Tongue (tissue), 2 donors: ENCODE results near the gene FAM200C. TPM values are rescaled to one million over a fixed set of nuclear protein-coding genes. Genes with fewer than 3 reads are reported as not detected.
A peak's percentile ranks its signal among the peaks of the same experiment; 100 is the strongest.
"Not testable (repeated sequence)": the region's sequence is repeated elsewhere in the genome, so short reads cannot be mapped to it uniquely, and the experiment has no call there.

ENCODE experiments used
- DNase-seq: peaks from one replicate; pipeline ENCODE4 v3.0.0-alpha.2; 2015
- total RNA-seq: library from RNA; depleted of rRNA; stranded (reverse); fragments of >200 nt; gene quantifications from one replicate; pipeline ENCODE4 v1.2.3, GENCODE V29; 2014

FAM200C gene
- total RNA-seq = 17.0 TPM

DNA sequence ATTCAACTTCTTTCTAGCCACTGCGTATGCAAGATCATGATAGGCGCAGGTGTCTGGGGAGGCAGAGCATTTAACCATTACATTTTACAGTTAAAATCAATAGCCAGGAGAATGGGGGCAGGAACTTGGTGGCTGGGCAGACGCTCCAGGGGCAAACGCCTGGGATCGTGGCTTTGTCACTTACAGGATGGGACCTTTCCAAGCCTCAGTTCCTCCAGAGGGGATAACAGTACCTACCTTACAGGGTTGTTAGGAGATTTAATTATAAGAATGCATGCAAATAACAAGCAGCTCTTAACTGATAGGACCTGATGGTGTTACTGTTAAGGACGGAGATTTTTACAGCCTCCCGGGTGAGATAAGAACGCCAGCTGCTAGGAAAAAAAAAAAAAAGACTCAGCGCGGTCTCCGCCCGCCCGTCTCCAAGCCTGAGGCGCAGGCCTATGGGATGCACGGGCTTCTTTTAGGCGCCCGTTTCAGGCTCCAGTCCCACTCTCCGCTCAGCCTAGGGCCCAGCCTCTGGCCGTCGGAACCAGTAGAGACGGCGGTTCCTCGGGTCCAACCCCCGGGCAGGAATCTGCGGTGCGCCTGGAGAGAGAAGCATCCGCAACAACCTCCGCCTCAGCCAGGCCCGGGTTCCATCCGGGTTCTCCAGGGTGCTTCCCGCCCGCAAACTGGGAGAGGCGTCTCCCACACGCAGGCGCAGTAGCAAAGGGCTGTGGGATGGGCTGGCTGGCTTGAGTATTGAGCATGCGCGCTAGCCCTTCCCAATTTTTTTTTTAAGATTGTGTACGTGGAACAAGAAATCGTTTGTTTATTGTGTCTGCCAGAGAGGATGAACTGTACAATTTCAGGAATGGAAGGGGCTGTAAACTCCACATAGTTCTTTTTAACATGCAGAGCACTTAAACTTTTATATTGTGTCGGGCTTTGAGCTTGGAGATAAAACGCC, at the start of gene FAM200C:
Gene FAM200C, minus strand, starts transcription at position 653 of the 952 bp plus-strand sequence. CDS start 4,564 bp downstream, outside the sequence.
- peak; percentile 98 for DNase-seq

DNA sequence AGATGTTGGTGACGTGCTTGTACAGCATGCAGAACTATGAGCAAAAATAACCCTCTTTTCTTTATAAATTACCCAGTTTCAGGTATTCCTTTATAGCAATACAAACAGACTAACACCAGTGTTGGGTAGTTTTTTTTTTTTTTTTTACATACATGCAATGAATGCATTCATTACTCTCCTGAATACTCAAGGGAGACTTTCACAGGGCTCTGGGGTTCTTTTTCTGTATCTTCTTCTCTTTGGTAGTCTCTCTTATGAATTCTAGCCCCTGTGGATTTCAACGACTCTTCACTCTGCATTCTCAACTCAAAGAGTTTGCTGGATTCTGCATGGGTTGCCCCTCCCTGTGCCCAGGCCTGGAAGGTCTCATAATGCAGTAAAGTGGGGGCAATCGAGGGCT, 49.6 kb upstream of the FAM200C start:
- no peak for DNase-seq

DNA sequence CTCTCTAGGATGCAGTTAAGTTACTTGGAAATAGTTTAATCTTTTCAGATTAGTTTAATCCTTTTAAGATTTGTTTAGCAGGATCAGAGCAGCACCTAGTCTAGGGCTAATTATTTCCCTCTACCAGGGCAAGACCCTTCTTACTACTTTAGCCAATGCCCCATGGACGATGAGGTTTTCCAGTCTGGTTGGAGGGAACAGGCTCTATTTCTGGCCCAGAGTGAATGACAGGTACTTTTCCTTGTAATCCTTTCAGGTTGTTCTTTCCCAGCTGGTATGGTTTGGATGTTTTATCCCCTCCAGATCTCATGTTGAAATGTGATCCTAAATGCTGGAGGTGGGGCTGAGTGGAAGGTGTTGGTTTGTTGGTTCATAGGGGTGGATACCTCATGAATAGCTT, 49.0 kb upstream of the FAM200C start:
- no peak for DNase-seq

DNA sequence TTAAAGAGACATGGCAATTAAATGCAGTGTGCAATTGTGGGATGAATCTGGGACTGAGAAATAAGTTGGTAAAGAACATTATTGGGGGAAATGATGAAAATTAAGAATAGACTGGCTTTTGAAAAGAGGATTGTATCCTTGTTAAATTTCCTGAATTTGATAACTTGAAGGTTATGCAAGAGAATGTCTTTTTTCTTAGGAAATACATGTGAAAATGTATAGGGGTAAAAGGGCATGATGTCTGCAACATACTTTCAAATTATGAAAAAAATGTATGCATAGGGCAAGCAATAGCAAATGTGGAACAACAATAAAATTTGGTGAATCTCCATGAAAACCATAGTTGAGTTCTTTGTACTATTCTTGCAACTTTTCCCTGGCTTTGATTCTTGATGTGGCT, 45.9 kb upstream of the FAM200C start:
- no peak for DNase-seq

DNA sequence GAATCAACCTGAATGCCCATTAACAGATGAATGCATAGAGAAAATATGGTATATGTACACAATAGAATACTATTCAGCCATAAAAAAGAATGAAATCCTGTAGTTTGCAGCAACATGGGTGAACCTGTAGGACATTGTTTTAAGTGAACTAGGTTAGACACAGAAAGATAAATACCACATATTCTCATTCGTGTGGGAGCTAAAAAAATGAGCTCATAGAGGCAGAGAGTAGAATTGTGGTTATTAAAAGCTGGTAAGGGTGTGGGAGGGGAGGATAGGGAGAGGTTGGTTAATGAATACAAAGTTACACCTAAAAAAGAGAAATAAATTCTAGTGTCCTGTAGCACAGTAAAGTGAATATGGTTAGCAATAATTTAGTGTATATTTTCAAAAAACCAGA, 45.3 kb upstream of the FAM200C start:
- no peak for DNase-seq

DNA sequence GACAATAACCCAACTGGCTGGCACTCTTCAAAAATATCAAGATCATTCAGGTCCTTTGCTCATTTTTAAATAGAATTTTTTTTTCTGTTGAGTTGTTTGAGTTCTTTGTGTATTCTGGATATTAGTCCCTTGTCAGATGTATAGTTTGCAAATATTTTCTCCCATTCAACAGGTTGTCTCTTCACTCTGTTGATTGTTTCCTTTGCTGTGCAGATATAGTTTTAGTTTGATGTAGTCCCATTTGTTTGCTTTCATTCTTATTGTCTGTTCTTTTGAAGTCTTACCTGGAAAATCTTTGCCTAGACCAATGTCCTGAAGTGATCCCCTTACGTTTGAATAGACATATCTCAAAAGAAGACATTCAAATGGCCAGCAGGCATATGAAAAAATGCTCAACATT, 44.6 kb upstream of the FAM200C start:
- no peak for DNase-seq

DNA sequence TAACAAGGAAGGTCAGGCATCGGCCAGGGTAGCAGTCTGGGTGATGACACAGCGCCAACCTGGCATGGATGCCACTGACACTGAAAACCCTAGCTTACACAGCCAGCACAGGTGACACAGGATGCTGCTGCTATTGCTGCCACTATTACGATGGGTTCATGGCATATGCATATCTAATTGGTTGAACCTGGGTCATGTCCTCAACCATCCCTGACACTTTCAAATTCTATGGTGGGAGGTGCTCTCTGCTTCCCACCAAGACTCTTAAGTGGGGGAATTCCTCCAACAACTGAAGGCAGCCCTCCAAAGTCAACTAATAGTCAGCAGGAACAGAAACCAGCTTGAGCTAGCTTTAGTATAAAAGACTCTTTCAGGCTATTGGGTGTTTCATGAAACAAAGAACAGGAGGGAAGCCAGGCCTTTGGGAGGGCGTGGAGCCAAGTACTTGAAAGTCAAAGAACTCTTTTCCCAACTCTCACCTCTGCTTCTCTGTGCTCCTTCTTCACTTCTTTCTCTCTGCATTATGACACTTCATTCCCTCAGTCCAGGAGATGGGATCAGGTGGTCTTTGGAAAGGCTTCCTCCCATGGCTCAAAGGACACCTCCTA, 43.1 kb upstream of the FAM200C start:
- peak; percentile 20 for DNase-seq

DNA sequence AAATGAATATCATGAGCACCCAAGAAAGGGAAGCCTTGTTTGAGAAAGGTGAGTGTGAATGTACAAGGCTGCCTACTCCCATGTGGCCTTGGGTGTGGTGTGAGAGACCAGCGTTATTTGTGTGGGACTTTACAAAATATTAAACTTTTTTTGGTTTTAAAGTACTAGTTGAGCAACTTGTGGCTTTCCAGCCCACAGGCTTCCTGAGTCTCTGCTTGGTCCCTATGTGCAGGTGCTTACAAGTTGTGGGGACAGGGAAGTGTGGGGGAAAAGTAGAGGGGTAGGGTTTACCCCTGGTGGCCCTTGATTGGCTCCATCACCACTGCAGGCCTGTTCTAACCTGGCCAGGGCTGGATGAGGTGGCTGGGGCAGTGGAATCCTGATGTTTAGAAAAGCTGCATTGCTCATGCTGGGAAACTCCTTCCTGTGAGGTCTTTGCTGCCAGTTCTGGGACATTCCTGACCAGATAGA, 41.5 kb upstream of the FAM200C start:
- DNase-seq = no peak

DNA sequence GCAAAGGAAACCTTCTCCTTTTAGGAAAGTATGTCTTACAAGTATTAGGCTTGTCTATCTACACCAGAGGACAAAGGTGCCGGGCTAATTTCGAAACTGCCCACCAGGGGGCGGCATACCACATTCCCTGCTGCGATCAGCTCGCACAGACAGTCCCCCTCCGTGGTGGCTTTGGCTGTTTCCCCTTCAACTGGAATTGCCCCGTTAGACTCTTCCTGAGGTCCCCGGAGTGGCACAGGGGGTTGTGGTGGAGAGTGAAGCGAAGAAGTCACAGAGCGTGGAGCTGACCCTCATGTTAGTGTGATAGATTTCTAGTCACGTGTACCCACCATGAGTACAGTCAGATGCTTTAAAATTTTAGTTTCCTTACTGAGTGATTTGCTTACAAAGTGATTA, 39.3 kb upstream of the FAM200C start:
- peak; percentile 90 for DNase-seq

DNA sequence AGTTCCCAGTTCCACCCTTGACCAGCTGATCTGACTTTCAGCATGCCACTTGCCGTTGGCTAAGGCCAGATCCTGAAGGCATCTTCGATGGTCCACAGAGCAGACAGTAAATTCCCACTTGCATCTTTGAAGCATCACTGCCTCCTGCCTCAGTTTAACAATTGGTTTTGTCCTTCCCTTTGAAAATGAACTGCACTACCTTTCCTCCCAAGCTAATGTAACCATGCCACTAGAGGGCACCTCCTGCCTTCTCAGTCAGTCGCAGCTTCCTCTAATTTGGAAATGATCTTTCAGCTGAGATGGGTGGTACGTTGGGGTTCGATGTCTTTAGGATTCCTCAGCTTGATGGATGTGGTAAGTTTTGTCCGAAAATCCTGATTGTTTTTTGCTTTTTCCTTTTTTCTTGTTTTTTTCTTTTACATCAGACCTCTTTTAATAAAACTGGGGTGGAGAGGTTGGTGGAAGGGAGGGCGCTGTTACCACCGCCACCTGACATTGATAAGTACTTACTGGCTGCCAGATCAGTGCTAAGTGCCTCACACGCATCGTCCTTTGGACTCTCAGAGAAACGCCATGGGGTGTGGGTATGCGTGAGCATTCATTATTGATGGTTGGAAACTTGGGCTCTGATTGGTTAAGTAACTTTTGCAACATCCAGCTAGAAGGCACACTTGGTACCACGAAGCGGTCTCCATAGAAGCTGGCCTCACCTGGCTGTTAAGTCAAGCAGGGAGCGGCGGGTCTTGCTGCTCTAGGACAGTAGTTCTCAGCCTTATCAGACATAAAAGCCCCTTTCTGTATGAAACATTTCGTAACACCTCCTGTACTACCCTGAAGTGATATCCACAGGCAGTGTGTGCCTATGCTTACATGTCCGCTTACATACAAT, 38.7 kb upstream of the FAM200C start:
- peak; percentile 71 for DNase-seq

DNA sequence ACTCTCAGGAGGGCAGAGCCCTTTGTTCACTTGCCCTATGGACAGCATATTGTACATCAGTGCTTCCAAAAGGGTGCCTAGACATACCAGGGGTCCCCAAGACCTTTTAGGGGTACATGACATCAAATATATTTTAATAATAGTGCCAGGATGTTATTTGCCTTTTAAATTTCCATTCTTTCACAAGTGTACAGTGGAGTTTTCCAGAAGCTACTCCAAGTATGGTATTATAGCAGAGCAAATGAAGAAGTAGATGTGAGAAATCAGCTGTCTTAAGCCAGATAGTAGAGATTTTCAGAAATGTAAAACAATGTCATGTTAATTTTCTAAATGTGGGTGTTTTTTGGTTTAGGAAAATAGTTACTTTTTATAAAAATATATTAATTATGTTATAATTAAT, 37.4 kb upstream of the FAM200C start:
- DNase-seq = no peak

DNA sequence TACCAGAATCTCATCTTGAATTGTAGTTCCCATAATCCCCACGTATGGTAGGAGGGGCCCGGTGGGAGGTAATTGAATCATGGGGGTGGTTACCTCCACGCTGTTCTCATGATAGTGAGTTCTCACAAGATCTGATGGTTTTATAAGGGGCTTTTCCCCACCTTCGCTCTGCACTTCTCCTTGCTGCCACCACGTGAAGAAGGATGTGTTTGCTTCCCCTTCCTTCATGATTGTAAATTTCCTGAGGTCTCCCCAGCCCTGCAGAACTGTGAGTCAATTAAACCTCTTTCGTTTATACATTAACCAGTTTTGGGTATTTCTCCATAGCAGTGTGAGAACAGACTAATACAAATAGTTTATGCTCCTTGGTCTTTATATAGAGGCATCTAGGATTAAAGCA, 36.8 kb upstream of the FAM200C start:
- not testable (repeated sequence) for DNase-seq

DNA sequence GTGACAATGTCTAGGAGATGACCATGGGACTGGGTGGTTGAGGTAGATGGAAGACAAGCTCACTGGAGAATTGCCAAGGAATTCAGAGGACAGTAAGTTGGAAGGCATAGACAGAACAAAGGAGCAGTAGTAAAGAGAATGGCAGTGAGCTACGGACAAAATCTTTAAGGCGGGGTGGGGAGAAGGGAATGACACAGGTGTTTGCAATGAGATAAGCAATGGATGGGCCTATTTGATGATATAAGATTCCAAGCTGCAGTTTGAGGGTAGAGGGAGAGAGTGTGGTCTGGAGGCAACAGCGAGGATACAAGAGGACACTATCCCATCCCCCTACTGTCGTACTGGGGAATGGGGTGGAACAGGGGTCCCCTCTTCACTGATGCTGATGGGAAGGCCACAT, 36.2 kb upstream of the FAM200C start:
- DNase-seq = no peak

DNA sequence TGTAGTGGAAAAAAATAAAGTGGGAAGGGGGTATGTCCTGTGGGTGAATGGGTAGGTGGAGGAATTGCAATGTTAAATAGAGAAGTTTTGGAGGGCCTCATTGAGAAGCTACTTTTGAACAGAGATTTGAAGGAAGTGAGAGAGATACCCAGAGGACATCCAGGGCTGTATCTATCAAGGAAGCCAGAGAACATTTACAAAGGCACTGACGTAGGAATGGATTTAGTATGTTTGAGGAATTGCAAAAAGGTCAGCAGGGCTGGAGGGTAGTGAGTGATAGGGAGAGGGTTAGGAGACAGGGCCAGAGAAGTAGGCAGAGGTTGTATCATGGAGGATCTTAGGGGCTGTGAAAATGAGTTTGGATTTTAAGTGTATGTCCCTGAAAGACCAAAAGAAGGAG, 35.7 kb upstream of the FAM200C start:
- DNase-seq = no peak

DNA sequence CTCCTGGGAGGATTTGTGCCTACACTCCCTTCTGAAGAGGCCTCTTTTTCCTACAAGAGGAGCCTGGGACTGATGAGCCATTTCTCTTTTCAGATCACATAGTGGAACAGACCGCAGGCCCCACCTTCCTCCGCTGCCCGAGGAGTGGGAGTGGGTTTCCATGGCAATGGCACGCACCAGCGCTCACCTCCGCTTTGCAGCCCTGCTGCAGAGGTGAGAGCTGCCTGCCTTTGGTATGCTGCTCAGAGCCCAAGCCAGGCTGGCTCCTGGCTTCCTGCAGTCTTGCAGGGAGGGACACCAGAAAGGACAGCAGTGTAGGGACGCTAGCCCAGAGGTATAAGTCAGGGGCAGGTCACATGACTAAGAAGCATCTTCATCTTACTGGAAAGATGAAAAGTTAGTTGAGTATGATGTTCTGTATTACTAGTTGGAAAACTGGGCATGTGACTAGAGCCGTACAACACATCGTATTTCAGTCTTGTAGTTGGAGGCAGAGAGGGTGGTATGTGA, 34.2 kb upstream of the FAM200C start:
- DNase-seq = peak; percentile 73

DNA sequence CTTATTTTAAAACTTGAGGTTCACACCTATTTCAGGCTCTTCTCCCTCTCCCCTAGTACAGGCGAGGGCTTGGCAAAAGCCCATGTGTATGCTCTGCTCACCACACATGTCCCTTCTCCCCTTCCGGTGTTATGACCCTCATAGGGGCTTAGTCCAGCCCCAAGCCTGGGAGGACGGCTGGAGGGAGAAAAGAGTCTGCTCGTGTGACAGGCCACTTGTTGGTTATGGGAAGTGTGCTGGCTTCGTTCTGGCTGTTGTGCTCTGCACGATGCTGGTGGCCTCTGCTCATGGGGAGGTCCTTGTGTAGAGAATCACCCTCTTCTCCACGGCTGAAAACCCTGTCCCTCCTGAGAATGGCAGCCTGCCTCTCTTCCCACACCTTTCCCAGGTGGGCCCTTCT, 32.9 kb upstream of the FAM200C start:
- no peak for DNase-seq

DNA sequence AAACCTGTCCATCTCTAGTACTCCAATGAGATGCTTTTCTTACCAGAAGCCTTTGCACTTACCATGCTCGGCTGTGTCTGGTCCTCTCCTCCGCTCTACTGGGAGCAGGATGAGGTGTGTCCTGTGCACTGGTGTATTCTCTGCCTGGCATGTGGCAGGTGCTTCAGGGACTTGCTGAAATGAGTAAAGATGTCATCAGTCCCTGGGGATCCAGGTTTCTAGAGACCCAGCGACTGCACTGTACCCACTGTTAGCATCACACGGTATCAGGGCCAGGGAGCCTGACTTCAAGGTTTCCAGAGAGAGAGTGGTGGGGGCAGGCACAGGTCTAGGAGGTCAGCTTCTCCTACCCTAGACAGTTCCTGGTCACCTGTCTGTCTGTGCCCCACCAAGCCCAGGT, 32.3 kb upstream of the FAM200C start:
- DNase-seq = no peak

DNA sequence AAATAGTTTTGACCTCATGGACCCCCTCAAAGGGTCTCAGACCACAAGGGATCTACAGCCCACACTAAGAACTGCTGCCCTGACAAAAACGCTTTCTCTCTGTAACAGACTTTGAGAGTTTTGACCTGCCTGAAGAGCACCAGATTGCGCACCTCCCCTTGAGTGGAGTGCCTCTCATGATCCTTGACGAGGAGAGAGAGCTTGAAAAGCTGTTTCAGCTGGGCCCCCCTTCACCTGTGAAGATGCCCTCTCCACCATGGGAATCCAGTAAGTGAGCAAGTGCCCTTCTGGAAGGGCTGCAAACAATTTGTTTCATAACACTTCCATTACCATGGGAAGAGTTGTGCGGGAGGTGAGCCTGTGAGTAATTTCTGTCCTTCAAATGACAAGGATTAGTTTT, 27.8 kb upstream of the FAM200C start:
- DNase-seq = no peak

DNA sequence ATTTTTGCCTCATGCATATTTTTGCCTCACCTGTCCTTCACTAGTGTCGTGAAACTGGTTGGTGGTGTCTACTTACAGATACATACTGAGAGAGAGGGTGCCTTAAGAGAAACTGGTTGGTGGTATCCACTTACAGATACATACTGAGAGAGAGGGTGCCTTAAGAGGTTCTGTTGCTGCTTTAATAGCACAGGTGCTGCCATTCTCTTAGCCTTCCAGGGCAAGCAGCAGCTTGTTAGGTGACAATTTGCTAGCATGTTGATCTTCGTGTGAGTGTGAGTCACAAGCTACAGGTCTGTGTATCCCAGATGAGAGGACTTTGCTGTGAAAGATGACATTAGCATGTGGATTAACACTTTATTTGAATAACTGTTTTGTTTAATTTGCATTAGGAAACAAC, 23.2 kb upstream of the FAM200C start:
- peak; percentile 31 for DNase-seq

DNA sequence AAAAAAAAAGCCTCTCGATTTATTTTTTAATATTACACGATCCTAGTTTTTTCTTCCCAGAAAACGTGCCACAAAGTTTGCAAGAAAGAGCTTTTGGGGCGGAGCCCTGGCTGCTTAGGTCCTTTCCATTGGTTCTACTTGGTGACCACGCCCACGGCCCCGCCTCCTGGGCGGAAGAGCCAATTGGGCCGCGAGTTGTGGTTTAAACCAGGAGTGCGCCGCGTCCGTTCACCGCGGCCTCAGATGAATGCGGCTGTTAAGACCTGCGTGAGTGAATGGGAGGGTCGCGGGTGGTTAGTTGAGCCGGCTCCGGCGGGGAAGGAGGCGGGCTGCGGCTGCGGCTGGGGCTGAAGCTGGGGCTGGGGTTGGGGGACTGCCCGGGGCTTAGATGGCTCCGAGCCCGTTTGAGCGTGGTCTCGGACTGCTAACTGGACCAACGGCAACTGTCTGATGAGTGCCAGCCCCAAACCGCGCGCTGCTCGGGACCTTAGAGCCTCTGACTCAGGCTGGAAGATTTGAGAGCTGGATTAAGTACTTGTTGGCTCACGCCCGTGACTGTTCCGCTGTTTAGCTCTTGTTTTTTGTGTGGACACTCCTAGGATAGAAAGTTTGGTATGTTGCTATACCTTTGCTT, 21.9 kb upstream of the FAM200C start, which contains the start of gene PTTG1:
Gene PTTG1, plus strand, starts transcription at position 231 of the 634 bp plus-strand sequence. CDS start 458 bp downstream, outside the sequence.
- peak; percentile 99 for DNase-seq

DNA sequence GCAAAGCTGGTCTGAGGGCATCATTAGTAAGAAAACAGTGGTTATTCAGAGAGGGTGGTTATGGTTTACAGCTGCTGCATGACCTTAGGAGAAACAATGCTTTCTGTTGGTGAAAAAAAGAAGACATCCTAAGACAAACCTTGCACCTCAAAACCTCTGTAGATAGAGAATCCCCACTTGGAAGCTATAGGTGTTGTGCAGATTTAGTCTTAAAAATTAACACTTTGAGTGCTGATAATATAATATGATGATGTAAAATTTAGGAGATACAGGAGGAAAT, 20.4 kb upstream of the FAM200C start:
- no peak for DNase-seq
